ENCODE data around the gene FSD2. TPM values are rescaled to one million over a fixed set of nuclear protein-coding genes. Genes with fewer than 3 reads are reported as not detected.

Gene FSD2
- total and polyA plus RNA-seq, 9 of the 15 experiments (the other 6 are each of a cell fraction or from before 2014, with no cell fraction given): 0.01 to 0.06 TPM; not detected in 7

- in situ Hi-C loops (cut with MboI): no loop called here
- Histone ChIP-seq H3K27me3 (ENCODE audit: control insufficient read depth in 2 of 2, insufficient read depth in 2 of 2, low read length in 2 of 2) (peaks cover 3 to 14% of the 10 kb centered on the region in 2 experiments), H3K9me1 (ENCODE audit: control insufficient read depth, insufficient read depth, low read length) (no peaks in the 10 kb centered on the region), H3K9ac (ENCODE audit: insufficient read depth in 1 of 2, low read depth in 2 of 2, low read length in 2 of 2) (no peak overlapping the region), H3K4me3 (no peak overlapping the region), H3K4me2 (ENCODE audit: insufficient read depth, low read length) (no peak overlapping the region), H3K4me1 (replicated peaks in 1 of 2; ENCODE audit: control insufficient read depth in 2 of 2, insufficient read depth in 2 of 2, low read length in 2 of 2) (no peaks in the 10 kb centered on the region; a peak in 1 of 5 replicates), H2AFZ (ENCODE audit: low read depth, low read length) (no peak overlapping the region), H3K9me3 (replicated peaks; ENCODE audit: control insufficient read depth, insufficient read depth, low read depth, low read length) (no peaks in the 10 kb centered on the region), H3K27ac (ENCODE audit: extremely low read depth, low read depth, low read length) (no peak overlapping the region), H3K79me2 (ENCODE audit: control insufficient read depth, insufficient read depth, low read length) (no peaks in the 10 kb centered on the region), H4K20me1 (replicated peaks; ENCODE audit: control insufficient read depth, insufficient read depth, low read length) (no peaks in the 10 kb centered on the region), H3K36me3 (ENCODE audit: control insufficient read depth, insufficient read depth, low read length) (no peaks in the 10 kb centered on the region)
- BruUV-seq (replicated peaks): no TSS peak
- no peak for TF ChIP-seq ZNF699 (CRISPR knock-in tag; IDR thresholded peaks at IDR 0.05; ENCODE audit: insufficient replicate concordance)
- TF ChIP-seq KDM1A (IDR thresholded peaks at IDR 0.05): peak; percentile 72 to 82; a peak in 3 of 4 replicates
- TF ChIP-seq, protein P1, sequence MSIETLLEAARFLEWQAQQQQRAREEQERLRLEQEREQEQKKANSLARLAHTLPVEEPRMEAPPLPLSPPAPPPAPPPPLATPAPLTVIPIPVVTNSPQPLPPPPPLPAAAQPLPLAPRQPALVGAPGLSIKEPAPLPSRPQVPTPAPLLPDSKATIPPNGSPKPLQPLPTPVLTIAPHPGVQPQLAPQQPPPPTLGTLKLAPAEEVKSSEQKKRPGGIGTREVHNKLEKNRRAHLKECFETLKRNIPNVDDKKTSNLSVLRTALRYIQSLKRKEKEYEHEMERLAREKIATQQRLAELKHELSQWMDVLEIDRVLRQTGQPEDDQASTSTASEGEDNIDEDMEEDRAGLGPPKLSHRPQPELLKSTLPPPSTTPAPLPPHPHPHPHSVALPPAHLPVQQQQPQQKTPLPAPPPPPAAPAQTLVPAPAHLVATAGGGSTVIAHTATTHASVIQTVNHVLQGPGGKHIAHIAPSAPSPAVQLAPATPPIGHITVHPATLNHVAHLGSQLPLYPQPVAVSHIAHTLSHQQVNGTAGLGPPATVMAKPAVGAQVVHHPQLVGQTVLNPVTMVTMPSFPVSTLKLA (conservative IDR thresholded peaks at IDR 0.05): no peak
- 0 out of 4 replicates have a peak, but pooled peaks of 1 of the 2 experiments have one; percentile 15 for TF ChIP-seq RCOR1 (IDR thresholded peaks at IDR 0.05; ENCODE audit: borderline replicate concordance in 1 of 2, low read depth in 2 of 2, low read length in 2 of 2)
- DNase-seq (ENCODE audit: extremely low read depth in 1 of 4, low spot score in 3 of 4) (no peak), ATAC-seq (no peak), FAIRE-seq (no peak)
- ChIA-PET CTCF (ENCODE audit: low intra/inter-chr PET ratio) (no interaction called here), POLR2A (interaction anchor here (0.6 to 1.5 kb wide), 3 partner anchors 9 to 1217 kb away, joined by 3 read pairs; no protein-coding TSS in a partner anchor)
- intact Hi-C loops (cut with micrococcal nuclease): no loop called here
- 4% methylated on average over 4 of the region's 4 CpGs for WGBS (ENCODE audit: insufficient coverage, low coverage, missing lambda C conversion rate)
Observed at GRCh38 chr15:82781349-82781748, 24.5 kb downstream of the FSD2 start.
